SKM-1 (cell line): ENCODE measurements around the gene AFF3.

Source experiments
- DNase-seq: peaks from one replicate; lab custom pipeline; 2025; ENCODE audit not compliant: unreplicated experiment; lab: John Stamatoyannopoulos, UW

The AFF3 gene

DNA sequence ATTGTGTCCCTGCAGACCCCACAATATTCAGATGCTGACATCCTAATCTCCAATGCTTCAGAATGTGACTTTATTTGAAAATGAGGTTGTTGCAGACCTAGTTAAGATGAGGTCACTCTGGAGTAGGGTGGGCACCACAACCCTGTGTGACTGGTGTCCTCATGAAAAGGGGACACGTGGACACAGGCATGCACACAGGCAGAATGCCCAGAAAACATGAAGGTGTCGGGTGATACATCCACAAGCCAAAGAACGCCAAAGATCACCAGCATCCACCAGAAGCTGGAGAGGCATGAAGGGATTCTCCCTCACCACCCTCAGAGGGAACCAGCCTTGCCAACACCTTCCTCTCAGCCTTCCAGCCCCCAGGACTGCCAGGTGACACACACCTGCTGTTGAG is 69.3 kb downstream of the AFF3 start:
- no peak for DNase-seq

- no peak for DNase-seq
Observed at GRCh38 chr2:100072503-100072902, 69.9 kb downstream of the AFF3 start.

DNA sequence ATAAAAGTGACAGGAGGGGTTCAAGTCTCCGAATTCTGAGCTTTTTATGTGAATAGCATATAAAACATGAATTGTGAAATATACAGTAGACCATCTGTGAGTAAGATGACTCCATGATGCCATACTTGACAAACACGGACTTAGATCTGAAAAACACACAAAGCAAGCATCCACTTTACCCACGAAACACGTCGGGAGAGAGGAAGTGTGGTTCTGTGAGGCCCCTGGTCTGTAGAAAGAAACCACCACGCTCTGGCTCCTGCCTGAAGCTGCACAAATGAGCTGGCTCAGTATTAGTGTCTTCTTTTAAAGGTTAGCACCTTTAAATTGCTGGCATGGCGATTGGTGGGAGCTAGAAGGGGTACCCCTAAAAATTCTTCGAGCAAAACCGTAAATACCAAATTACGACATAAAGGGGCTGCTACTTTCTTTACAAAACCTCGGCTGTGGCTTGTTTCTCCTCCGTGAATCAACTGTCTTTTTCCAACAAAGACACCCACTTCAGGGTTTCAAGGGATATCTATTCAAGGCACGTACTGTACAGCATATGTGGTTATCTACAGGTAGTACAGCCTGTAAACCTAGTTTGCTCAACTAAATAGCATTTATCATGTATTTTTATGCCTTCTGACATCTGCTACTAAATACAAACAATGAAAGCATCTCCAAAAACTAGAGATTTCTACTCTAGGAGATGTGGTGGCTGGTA is 70.9 kb downstream of the AFF3 start:
- DNase-seq = no peak

- DNase-seq = no peak
Observed at GRCh38 chr2:100070078-100070477, 72.3 kb downstream of the AFF3 start.

DNA sequence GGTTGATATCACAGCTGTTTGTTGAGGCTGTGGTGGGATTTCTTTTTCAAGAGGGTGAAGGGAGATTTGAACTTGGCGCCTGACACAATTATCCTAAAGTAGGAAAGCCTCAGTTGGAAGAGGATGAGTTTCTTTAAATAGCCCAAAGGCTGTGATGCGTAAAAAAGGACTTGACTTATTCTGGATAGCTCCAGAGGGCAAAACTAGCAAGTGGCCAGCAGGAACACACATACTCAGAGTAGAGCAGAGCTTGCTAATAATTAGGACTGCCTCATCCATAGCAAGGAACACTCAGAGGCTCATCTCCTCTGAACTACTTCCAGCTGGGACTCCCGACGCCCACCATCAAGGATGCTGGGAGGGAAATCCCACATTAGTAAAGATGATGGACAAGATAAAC is 74.0 kb downstream of the AFF3 start:
- DNase-seq = no peak

DNA sequence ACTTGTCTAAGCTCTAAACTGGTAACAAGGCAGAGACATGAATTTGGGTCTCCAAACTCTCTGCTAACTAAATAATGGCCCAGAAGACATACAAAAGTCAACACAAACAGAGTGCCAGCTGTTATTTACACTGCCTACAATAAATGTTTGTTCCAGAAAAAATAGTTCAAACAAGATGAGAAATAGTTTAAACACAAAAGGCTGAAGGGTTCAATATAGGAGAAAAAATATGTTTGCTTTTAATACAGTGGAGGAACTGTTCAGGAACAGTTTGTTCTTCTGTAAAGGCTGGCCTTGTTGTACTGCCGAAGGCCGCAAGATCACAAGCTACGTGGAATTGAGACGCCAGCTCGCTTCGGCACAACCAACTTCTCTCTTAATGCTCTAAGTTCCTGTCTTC is 74.6 kb downstream of the AFF3 start:
- no peak for DNase-seq

DNA sequence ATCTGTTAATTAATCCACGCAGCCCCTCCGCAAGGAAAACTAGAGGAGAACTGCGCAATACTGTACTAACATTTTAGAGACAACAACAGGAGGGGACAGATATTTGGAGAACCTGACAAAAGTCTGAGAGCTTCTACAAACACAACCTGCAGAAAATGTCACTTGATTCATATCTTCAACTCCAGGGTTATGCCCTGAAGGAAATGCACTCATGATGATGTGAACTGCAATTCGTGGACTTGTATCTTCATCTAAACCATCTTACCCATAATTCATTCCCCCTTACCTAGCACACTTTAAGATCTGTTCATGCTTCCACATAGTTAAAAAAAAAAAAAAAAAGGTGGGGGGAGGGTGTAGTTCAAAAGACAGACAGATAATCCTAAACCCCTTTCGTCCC is 75.5 kb downstream of the AFF3 start:
- no peak for DNase-seq

DNA sequence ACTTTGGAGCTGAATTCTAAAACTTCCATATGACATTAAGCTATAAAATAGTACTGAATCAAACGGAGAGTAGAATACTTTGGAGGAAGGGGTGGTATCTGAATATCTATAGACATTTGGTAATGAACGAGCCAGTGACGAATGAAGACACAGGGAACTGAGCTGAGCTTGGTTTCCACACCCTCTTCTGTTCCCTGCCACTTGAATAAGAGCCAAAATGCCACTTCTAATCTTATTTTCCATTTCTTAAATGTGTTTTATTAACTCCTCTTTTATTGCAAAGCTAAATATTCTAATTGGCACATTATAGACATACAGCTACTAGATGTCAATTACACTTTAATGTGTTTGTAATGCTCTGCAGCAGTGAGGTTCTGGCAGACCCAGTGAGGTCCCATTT is 76.1 kb downstream of the AFF3 start:
- no peak for DNase-seq

DNA sequence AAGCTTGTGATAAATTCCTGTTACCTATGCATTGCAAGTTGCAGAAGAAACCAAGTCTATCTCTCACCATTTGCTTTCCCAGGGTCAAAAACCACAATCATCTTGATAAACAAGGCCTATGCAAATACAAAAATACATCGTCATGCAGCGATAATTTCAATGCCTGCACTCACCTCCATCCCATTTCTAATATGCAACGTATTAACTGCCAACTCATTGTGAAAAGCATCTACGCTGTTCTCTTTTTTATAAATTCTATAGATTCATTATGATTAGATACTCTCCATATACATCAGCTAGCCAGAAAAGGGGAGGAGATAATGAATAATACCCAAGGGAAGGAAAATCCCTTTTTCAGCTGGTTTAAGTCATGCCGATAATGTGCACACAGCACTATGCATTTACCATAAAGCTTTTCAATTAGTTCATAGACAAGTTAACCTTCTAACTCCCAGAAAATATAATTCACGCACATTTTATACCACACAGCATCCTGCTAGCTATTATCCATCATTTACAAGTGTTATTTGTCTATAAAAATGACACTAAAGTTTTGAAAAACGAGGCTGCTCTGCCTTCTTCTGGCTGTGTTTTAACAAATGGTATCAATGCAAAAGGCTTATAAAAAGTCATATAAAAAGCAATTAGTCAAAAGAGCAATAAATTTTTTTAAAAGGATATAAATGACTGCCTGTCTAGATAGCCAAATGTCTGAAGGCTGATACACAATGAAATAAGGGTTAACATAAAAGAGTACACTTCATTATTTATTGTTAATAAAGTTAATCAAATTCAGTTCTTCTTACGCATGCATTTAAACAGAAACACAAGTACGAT is 77.6 kb downstream of the AFF3 start:
- DNase-seq = no peak

- no peak for DNase-seq
Observed at GRCh38 chr2:100064165-100064564, 78.2 kb downstream of the AFF3 start.

DNA sequence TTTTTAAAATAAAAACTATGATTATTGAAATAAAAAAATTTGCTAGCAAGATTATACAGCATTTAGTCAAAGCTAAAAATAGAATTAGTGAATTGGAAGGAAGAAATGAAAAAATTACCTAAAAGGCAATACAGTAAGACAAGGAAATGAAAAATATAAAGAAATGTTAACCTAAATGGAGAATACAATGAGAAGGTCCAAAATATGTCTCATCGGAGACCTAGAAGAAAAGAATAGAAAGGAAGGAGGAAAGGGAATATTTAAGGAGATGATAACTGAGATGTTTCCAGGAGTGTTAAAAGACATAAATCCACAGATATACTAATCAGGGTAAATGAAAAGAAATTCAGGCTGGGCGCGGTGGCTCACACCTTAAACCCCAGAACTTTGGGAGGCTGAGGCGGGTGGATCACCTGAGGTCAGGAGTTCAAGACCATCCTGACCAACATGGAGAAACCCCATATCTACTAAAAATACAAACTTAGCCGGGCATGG is 78.9 kb downstream of the AFF3 start:
- DNase-seq = no peak

DNA sequence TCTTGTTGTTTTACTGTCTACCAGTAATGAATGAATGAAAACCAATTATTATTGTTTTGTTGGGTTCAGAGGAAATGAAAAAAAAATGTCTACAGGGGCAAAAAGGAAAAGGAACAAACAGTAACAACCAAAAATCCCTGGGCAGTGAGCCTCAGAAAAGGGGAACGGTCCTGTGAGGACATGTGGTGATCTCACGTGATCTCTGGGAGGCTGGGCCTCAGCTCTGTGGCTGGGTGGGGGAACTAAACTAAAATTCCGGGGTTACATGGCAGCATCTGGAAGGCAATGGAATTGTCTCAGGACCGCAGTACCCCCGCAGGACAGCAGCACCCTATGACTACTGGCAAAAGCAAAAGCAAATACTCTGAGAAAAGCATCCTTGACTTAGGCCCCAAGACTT is 80.1 kb downstream of the AFF3 start:
- DNase-seq = no peak

DNA sequence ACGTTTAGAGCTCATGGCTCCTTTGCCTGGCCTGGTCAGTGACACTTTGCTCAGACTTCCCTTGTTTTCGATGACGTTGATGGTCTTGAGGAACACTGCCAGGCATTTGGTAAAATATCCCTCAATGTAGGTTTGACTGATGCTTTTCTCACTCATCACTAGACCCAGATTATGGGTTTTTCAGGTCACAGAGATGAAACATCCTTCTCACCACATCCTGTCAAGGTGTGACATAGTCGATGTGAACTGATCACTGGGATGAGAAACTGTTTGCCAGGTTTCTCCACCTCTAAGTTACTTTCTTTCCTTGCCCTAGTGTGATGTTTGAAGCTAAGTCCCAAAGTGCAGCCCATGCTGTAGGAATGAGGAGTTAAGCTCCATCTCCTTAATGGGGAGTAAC is 81.5 kb downstream of the AFF3 start:
- DNase-seq = no peak

DNA sequence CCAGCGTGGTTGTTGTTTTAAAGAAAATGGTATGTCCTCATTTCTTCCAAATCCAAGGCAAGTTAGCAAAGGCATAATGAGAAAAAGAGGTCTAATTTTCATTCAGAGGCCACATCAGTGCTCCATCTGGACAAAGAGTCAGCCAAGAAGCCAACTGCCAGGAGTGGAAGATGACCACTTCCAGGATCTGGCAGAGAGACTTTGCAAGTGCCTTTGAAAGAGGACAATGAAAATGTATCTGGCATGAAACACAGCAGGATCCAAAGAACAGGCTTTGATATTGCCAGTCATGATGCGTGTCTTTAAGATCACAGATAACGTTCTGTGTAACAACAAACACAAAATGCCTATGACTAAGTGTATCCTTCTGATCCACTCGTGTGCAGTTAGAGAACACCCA is 82.8 kb downstream of the AFF3 start:
- DNase-seq = no peak

GRCh38 chr2:100057901-100058261 is 84.5 kb downstream of the AFF3 start:
- DNase-seq = no peak

DNA sequence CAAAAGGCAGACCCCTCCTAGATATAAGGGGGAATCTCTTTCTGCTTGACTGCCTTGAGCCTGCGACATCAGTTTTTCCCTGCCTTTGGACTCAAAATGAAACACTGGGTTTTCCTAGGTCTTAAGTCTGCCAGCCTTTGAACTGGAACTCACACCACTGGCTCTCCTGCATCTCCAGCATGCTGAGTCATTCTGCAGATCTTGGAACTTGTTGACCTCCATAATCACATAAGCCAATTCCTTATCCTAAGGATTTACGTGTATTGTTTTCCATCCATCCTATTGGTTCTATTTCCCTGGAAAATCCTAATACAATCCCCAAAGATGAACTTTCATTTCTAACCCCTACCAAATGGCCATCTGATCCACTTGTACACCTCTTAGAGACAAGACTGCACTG is 88.0 kb downstream of the AFF3 start:
- no peak for DNase-seq

GRCh38 chr2:100053087-100053885 is 89.1 kb downstream of the AFF3 start:
- no peak for DNase-seq

GRCh38 chr2:100052650-100053049 is 89.7 kb downstream of the AFF3 start:
- no peak for DNase-seq

GRCh38 chr2:100051253-100051652 is 91.1 kb downstream of the AFF3 start:
- no peak for DNase-seq

GRCh38 chr2:100050685-100051084 is 91.7 kb downstream of the AFF3 start:
- no peak for DNase-seq
